ENCODE results near the gene ENAH.

Gene ENAH

GRCh38 chr1:225468270-225469020, 184.5 kb downstream of the ENAH start:
- DNase-seq (ENCODE audit: low read depth in 1 of 2, low spot score in 1 of 2), result no peak
- no peak for TF ChIP-seq JUND (IDR thresholded peaks at IDR 0.05; ENCODE audit: low read depth)
- in situ Hi-C loops (cut with HindIII; ENCODE audit: low pct_unique_long_range_greater_than_20kb, low sequenced_read_pairs), result no loop called here

DNA sequence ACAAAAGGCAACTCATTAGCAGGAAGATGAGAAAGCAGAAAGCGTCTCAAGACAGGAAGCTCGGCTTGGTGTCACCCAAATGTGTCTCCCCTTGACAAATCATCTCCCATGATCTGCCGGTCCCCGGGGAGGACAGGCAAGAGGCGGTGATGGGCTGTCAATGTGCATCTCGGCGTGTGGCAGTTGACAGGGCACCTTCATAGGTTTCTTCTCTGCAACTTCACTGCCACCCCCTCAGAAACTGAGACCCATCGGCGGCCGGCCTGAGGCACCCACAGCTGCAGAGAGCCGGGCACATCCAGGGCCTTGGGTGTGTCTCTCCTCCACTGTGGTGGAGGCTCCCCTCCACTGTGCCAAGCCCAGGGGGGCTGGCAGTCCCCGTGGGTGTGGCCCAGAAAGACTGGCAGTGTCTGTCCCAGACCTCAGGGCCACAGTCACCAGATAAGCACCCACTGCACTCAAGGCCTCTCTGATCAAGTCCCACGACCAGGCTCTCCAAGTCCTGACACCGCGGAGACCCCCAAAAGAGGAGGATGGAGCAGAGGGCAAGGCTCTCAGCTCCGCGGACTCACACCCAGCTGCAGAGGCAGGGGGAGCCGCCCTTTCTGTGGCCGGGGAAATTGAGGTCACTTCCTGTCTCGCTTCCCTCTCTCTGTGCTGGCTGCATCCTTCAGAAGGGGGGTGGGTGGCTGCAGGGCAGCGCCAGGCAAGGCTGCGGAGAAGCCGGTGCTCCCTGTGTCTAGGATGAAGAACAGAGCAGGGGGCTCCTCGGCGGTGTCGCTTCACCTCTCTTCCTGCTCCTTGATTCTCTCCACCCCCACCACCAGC, 185.5 kb downstream of the ENAH start:
- in situ Hi-C loops (cut with HindIII; ENCODE audit: low pct_unique_long_range_greater_than_20kb, low sequenced_read_pairs), result no loop called here
- TF ChIP-seq JUND (IDR thresholded peaks at IDR 0.05; ENCODE audit: low read depth), result no peak
- DNase-seq (ENCODE audit: low read depth in 1 of 2, low spot score in 1 of 2), result no peak

DNA sequence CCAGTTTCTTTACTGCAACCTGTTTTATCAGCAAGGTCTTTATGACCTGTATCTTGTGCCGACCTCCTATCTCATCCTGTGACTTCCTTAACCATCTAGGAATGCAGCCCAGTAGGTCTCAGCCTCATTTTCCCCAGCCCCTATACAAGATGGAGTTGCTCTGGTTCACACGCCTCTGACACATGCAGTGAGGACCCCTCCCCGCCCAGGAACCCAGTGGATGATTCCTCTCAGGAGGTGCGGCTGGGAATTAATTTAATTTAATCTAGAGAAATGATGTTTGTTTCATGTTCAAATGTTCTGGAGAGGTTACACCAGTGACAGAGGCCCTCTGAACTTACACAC, 186.1 kb downstream of the ENAH start:
- in situ Hi-C loops (cut with HindIII; ENCODE audit: low pct_unique_long_range_greater_than_20kb, low sequenced_read_pairs), result no loop called here
- no peak for TF ChIP-seq JUND (IDR thresholded peaks at IDR 0.05; ENCODE audit: low read depth)
- no peak for DNase-seq (ENCODE audit: low read depth in 1 of 2, low spot score in 1 of 2)

GRCh38 chr1:225465793-225466517, 187.0 kb downstream of the ENAH start:
- no peak for DNase-seq (ENCODE audit: low read depth in 1 of 2, low spot score in 1 of 2)
- no peak for TF ChIP-seq JUND (IDR thresholded peaks at IDR 0.05; ENCODE audit: low read depth)
- in situ Hi-C loops (cut with HindIII; ENCODE audit: low pct_unique_long_range_greater_than_20kb, low sequenced_read_pairs), result no loop called here

DNA sequence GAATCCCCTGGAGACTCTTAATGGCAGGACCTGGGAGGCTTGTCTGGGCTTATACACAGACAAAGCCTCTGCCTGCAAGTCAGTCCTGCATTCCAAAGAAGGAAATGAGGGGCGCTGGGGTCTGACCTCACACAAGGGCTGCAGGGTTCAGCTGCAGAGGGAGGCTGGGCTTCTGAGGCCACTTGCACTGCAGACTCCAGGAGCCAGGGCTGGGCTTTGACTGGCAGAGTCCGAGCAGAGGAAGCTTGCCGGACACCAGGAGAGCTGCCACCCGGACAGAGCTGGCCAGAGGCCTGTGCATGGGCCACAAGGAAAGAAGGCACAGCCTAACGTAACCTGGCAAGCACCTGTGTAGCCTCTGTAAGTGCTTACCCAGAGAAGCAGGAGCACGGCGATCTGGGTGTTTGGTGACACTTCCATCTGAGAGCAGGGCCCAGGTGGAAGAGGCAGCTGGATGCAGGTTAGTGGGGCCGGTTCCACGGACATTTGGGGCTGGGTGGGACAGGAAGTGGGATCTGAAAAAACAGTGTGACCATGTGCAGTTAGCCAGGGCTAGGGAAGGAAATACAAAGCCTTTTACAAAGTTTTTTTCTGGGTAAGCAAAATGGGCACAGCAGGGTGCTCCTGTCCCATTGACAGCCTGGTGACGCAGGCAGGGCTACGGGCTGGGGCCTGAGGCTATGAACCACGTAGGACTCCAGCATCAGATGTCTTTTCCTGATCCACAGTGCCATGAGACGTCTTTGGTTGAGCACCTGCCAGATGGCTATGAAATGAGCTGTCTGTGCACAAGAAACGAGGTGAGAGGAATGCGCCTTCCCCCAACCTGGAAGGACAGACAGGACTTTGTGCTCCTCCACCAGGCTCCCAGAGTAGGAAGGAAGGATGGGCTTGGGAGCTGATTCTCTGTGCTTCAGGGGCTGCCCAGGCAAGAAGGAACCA, 187.8 kb downstream of the ENAH start:
- TF ChIP-seq JUND (IDR thresholded peaks at IDR 0.05; ENCODE audit: low read depth), result no peak
- no peak for DNase-seq (ENCODE audit: low read depth in 1 of 2, low spot score in 1 of 2)
- in situ Hi-C loops (cut with HindIII; ENCODE audit: low pct_unique_long_range_greater_than_20kb, low sequenced_read_pairs), result no loop called here

DNA sequence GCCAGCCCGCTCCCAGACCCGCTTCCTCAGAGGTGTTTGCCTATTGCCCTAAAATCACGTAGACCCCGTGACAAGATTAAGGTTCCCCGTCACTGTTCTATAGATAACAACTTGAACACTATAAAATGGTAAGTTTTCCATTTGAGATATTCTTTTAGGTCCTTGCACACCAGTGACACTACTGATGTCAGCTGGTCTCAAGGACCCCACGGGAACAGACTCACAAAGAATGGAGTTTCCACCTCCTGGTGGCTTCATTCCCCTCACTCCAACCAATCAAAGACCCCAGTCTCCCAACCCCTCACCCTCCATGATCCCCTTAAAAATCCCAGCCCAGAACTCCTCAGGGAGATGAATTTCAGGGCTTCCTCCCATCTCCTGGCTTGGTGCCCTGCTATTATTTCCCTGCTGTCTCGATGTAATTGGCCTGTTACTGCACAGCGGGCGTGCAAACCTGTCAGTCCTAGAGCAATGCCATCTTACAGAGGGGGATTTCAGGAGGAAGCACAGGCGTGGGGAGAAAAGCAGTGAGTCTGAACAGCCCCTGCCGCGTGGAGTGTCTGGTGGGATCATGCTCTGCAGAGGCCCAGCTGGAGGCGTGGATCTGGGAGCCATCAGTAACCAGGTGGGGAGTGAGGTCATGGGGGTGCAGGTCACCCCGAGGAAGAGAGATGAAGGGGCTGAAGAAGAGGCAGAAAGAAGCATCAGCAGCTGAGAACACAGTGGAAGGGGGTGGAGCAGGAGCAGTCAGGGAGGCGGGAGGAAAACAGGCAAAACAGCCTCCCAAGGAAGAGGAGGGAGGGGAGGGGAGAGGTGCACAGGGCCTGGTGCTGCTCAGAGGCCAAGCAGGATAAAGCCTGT, 190.0 kb downstream of the ENAH start:
- in situ Hi-C loops (cut with HindIII; ENCODE audit: low pct_unique_long_range_greater_than_20kb, low sequenced_read_pairs), result no loop called here
- no peak for TF ChIP-seq JUND (IDR thresholded peaks at IDR 0.05; ENCODE audit: low read depth)
- DNase-seq (ENCODE audit: low read depth in 1 of 2, low spot score in 1 of 2), result peak in 1 of 2 experiments; percentile 52

DNA sequence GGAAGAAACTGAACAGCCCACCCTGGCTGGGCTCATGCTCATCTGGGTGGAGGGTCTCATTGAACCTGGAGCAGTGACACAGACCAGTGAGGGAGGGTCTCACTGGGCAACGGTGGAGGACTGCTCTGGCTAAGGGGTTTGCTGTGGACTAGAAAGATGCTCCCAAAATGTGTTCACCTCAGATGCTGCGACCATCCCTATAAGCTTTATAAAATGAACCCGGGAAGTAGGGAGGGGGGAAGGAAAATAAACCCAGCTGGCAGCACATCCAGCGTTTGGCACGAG, 190.6 kb downstream of the ENAH start:
- no peak for DNase-seq (ENCODE audit: low read depth in 1 of 2, low spot score in 1 of 2)
- in situ Hi-C loops (cut with HindIII; ENCODE audit: low pct_unique_long_range_greater_than_20kb, low sequenced_read_pairs), result no loop called here
- TF ChIP-seq JUND (IDR thresholded peaks at IDR 0.05; ENCODE audit: low read depth), result no peak

DNA sequence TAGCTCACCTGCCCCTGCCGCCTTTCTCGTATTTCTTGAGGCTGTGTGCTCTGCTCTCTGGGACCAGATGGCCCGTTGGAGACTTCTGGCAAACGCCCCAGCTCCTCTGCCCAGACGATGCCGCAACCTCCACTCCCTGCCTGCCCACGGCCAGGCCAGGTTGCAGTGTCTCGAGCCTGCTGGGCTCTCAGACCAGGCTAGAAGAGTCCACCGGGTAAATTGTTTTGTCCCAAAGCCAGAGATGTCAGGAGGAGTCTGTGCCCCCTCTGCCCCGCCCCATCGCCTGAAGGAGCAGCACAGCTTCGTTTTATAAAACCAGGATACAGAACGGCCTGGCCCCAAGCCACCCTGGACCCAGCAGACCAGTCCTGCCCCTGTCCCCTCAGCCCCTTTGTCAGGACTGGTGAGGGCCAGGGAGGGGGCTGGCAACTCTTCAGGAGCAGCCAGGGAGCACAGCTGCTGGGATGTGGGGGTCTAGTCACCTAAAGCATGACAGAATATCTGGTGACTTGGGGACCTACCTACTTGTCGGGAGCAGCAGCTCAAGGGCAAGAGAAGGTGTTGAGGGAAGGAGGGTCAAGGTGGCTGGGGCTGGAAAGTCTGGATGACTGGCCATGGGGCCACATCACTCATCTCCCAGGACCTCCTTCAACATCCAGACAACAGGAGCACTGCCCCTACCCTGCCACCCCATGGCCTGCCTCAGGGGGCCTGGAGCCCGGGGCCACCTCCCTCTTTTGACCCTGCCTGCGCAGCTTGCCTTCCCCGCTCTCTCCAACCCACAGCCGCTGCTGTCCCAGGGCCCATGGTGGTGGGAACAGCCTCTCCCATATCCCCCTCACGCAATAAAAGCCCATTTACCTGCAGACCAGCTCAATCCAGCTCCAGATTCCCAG, 191.1 kb downstream of the ENAH start:
- in situ Hi-C loops (cut with HindIII; ENCODE audit: low pct_unique_long_range_greater_than_20kb, low sequenced_read_pairs), result no loop called here
- no peak for TF ChIP-seq JUND (IDR thresholded peaks at IDR 0.05; ENCODE audit: low read depth)
- no peak for DNase-seq (ENCODE audit: low read depth in 1 of 2, low spot score in 1 of 2)

DNA sequence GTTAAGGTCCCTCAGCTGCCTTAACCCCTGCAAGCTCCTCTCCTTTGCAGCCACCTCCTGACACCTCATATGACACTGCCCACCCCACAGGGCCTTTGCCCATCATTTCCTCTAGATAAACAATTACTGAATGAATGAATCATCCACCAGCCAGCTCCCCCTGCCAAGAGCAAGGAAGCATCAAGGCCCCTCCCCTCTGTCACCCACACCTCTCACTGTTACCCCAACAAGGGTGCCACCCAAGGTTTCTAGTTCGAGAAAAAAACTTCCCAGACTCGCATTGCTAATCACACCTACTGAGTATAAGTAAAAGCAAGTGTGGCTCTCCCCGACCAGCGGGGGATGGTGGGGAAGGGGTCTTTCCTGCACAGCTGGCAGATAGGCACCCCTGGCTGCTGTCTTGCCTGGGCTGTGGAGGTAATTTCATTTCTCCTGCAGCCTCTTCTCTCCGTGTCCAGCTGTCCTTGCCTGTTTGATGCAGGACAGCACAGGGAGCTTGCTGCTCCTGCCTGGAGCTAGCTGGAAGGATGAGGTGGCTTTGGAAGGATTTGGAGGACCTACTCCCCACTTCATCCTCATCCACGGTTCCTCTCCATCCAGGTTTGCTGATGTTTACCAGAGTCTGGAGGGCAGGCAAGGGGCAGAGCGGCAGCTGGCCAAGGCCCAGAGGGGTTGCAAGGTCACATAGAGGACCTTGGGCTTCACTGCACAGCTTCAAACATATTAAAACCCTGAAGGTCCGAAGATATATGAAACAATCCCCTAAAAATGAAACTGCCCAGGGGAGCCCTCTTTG, 192.0 kb downstream of the ENAH start:
- DNase-seq (ENCODE audit: low read depth in 1 of 2, low spot score in 1 of 2), result no peak
- no peak for TF ChIP-seq JUND (IDR thresholded peaks at IDR 0.05; ENCODE audit: low read depth)
- in situ Hi-C loops (cut with HindIII; ENCODE audit: low pct_unique_long_range_greater_than_20kb, low sequenced_read_pairs), result no loop called here
